ENCODE data around the gene PCYT1B.
A peak's percentile ranks its signal among the peaks of the same experiment; 100 is the strongest.

Gene PCYT1B

DNA sequence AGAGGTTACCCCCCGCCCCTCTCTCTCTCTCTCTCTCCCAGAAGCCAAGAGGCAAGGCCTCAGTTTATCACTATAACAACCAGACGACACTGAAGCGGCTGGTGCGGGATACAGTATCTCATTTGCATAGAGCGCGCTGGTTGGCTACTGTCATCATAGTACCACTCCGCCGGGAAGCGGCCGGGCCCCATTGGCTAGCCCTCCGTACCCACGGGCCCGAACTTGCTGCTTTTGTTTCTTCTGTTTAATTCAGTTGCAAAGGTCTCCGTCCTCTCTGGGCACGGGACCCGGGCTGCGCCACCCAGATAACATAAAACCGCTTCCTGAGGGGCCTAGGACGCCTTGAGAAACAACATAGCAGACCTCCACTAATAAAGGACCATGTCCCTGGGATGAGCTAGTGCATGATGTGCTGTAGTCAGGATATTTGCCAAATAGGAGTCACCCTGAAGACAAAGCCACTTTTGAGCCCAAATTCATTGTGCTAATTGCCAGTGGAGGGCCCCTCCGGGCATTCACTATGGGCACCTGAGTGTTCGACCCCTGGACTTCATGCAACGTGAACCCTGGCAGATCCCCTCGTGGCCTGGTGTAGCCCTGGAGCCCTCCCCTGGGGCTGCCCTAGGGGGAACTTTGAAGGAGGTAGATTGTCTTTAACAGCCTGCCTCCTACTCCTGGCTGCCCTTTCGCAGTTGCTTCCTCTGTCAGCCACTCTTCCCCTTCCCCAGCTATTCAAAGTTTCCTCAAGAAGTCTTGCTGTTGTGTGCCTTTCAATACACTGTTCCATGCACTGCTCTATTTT lies at the start of gene PCYT1B:
PCYT1B (minus strand) TSS at position 91 of the 802 bp plus-strand sequence. CDS start 242 bp downstream, outside the sequence.
- in situ Hi-C loops (cut with HindIII; ENCODE audit: low pct_ligation_motif_present, low sequenced_read_pairs), result no loop called here
- TF ChIP-seq, protein P1, sequence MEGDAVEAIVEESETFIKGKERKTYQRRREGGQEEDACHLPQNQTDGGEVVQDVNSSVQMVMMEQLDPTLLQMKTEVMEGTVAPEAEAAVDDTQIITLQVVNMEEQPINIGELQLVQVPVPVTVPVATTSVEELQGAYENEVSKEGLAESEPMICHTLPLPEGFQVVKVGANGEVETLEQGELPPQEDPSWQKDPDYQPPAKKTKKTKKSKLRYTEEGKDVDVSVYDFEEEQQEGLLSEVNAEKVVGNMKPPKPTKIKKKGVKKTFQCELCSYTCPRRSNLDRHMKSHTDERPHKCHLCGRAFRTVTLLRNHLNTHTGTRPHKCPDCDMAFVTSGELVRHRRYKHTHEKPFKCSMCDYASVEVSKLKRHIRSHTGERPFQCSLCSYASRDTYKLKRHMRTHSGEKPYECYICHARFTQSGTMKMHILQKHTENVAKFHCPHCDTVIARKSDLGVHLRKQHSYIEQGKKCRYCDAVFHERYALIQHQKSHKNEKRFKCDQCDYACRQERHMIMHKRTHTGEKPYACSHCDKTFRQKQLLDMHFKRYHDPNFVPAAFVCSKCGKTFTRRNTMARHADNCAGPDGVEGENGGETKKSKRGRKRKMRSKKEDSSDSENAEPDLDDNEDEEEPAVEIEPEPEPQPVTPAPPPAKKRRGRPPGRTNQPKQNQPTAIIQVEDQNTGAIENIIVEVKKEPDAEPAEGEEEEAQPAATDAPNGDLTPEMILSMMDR (IDR thresholded peaks at IDR 0.05; ENCODE audit: low read depth, low read length, missing control alignments), result no peak
- DNase-seq, result peak; percentile 60
- peak within 1 kb of the TSS; percentile 44 for H3K4me3 ChIP-seq (ENCODE audit: low read depth, low read length)
- no peaks in the 10 kb centered on the region for H3K27me3 ChIP-seq (replicated peaks)
- H3K27ac ChIP-seq, result no peak within 1 kb of the TSS
- no peaks in the 10 kb centered on the region for H3K36me3 ChIP-seq (replicated peaks)

DNA sequence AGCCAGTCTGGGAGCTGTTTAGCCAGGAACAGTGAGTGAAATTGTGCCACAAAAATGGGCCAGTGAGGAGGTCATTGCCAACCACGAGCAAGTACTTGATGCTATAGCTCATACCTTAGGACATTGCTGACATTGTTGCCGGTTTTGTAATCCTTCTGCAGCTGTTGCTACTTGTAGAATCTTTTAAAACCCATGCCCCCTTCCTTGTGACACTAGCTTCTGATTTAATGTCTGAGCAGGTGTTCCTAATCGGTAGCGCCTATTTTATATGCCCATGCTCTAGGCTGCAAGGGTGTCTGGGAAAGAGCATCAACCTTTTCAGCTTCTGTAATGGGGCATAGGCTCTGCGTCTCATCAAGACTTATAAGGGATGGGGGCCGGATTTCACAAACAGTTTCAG lies 49.1 kb upstream of the PCYT1B start:
- no peak overlapping the region for H3K4me3 ChIP-seq (ENCODE audit: low read depth, low read length)
- in situ Hi-C loops (cut with HindIII; ENCODE audit: low pct_ligation_motif_present, low sequenced_read_pairs), result no loop called here
- no peak for DNase-seq
- TF ChIP-seq, protein P1 (IDR thresholded peaks at IDR 0.05; ENCODE audit: low read depth, low read length, missing control alignments), result no peak
- no peak overlapping the region for H3K27ac ChIP-seq
- no peaks in the 10 kb centered on the region for H3K36me3 ChIP-seq (replicated peaks)
- no peaks in the 10 kb centered on the region for H3K27me3 ChIP-seq (replicated peaks)

DNA sequence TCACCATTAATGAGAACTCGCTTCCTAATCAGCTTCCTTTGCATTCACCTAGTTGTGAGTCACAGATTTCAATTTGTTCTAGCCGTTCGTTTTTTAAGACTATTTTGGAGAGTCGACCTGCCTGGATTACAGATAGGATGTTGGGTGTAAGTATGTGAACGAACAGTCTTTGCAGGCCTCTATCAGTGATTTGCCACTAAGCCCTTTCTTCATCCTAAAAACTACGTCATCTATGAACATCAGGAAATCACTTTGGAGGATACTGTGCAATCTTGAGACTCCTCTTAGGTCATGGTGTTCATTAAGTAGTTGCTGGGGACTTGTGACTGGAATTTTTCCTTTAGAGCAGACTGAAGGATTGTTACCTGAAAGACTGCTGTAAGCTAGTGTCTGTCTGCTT lies 47.7 kb upstream of the PCYT1B start:
- H3K4me3 ChIP-seq (ENCODE audit: low read depth, low read length), result no peak overlapping the region
- in situ Hi-C loops (cut with HindIII; ENCODE audit: low pct_ligation_motif_present, low sequenced_read_pairs), result no loop called here

DNA sequence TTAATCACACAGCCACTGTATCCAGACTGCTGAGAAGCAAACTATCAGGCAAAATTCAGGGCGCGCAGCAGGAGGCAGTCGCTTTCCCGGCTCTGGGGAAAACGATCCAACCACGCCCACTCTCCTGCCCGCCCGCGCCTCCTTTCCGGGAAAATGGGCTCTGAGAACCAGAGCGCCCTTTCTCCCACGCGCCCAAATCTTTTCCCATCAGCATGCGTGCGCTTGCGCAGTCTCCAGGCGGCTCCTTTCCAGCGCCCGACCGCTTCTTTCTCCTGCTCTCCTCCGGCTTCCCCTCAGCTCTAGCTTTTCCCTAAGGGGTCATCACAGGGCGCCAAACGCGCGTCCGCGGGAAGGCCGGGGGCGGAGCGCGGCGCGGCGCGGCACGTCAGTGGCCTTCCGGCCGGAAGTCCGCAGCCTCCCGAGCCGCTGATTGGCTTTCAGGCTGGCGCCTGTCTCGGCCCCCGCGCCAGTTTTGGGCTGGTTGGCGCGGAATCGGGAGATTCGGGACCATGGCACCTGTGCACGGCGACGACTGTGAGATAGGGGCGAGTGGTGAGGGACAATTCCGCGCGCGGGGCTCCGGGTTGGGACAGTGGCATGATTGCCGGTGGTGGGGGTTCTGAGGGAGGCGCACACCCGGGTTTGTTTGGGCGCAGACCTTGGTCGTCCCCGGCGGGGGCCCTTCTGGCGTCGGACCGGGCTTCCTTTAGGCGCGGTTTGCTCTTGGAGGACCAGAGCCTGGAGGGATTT lies 46.5 kb upstream of the PCYT1B start, which contains the start of gene POLA1:
POLA1 (plus strand) TSS at position 466 of the 750 bp plus-strand sequence; CDS start at position 510, 44 bp downstream.
- in situ Hi-C loops (cut with HindIII; ENCODE audit: low pct_ligation_motif_present, low sequenced_read_pairs), result no loop called here
- Histone ChIP-seq H3K36me3 (replicated peaks) (no peaks in the 10 kb centered on the region), H3K27me3 (replicated peaks) (no peaks in the 10 kb centered on the region), H3K4me3 (ENCODE audit: low read depth, low read length) (peak within 1 kb of the TSS; percentile 77), H3K27ac (peak within 1 kb of the TSS; percentile 71)
- peak; percentile 94 for DNase-seq
- TF ChIP-seq, protein P1 (IDR thresholded peaks at IDR 0.05; ENCODE audit: low read depth, low read length, missing control alignments), result peak; percentile 42

More for the DNA sequence above, 47.7 kb upstream of the PCYT1B start:
- H3K27me3 ChIP-seq (replicated peaks), result no peaks in the 10 kb centered on the region
- TF ChIP-seq, protein P1 (IDR thresholded peaks at IDR 0.05; ENCODE audit: low read depth, low read length, missing control alignments), result no peak
- DNase-seq, result no peak
- H3K36me3 ChIP-seq (replicated peaks), result no peaks in the 10 kb centered on the region
- H3K27ac ChIP-seq, result no peak overlapping the region

DNA sequence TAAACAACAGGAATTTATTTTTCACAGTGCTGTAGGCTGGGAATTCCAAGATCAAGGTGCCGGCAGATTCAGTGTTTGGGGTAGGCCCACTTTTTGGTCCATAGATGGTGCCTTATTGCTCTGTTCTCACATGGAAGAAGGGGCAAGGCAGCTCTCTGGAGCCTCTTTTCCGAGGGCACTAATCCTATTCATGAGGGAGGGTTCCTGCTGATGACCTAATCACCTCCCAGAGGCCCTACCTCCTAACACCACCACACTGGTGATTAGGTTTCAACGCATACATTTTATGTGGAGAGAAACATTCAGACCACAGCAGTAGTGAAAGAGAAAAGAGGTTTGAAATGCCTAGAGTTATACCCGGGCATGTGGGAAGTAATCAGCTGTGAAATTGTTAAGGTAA lies 45.2 kb upstream of the PCYT1B start:
- no peaks in the 10 kb centered on the region for H3K27me3 ChIP-seq (replicated peaks)
- in situ Hi-C loops (cut with HindIII; ENCODE audit: low pct_ligation_motif_present, low sequenced_read_pairs), result no loop called here
- no peak for DNase-seq
- TF ChIP-seq, protein P1 (IDR thresholded peaks at IDR 0.05; ENCODE audit: low read depth, low read length, missing control alignments), result no peak
- H3K36me3 ChIP-seq (replicated peaks), result no peaks in the 10 kb centered on the region
- no peak overlapping the region for H3K27ac ChIP-seq
- no peak overlapping the region for H3K4me3 ChIP-seq (ENCODE audit: low read depth, low read length)

All from brain microvascular endothelial cell (primary cell).